ENCODE data around the gene ANKRD39.

The ANKRD39 gene

GRCh38 chr2:96815326-96816126 lies 42.3 kb downstream of the ANKRD39 start:
- Histone ChIP-seq H3K4me3 (ENCODE audit: low read length) (peak overlapping the region; percentile 91), H3K9me3 (replicated peaks; ENCODE audit: insufficient read depth, low read length) (no peaks in the 10 kb centered on the region), H3K27ac (ENCODE audit: low read length) (peak overlapping the region; percentile 56; the same call in 1 of the 2 replicates), H3K36me3 (replicated peaks; ENCODE audit: insufficient read depth, low read length) (no peaks in the 10 kb centered on the region), H3K9ac (ENCODE audit: low read length) (peak overlapping the region; percentile 75), H4K20me1 (ENCODE audit: insufficient read depth, low read length) (no peaks in the 10 kb centered on the region), H3K9me2 (replicated peaks; ENCODE audit: insufficient read depth, low read length) (no peaks in the 10 kb centered on the region), H2AFZ (ENCODE audit: low read length) (peak overlapping the region; percentile 98), H3K4me1 (ENCODE audit: low read length) (peaks cover 23% of the 10 kb centered on the region), H3K4me2 (ENCODE audit: low read depth, low read length) (peak overlapping the region; percentile 98), H3K27me3 (replicated peaks; ENCODE audit: insufficient read depth, low read length) (no peaks in the 10 kb centered on the region), H3K79me2 (ENCODE audit: low read length) (peaks cover 36% of the 10 kb centered on the region), H3F3A (ENCODE audit: insufficient read depth, low read length) (peaks cover 8% of the 10 kb centered on the region; the same call in 1 of the 2 replicates)
- DNase-seq: peak; percentile 55
- TF ChIP-seq EZH2 (optimal IDR thresholded peaks at IDR 0.05; ENCODE audit: low read depth, low read length): no peak
- no peak for TF ChIP-seq CTCF (IDR thresholded peaks at IDR 0.05; ENCODE audit: low read length)
- no peak for TF ChIP-seq EZH2phosphoT487 (IDR thresholded peaks at IDR 0.05; ENCODE audit: low read length)

- peaks cover 17% of the 10 kb centered on the region for H3K79me2 ChIP-seq (ENCODE audit: low read length)
- H3K4me1 ChIP-seq (ENCODE audit: low read length): peaks cover 16% of the 10 kb centered on the region
- H3K36me3 ChIP-seq (replicated peaks; ENCODE audit: insufficient read depth, low read length): no peaks in the 10 kb centered on the region
- H2AFZ ChIP-seq (ENCODE audit: low read length): no peak overlapping the region
- no peak for DNase-seq
- TF ChIP-seq CTCF (IDR thresholded peaks at IDR 0.05; ENCODE audit: low read length): no peak
- TF ChIP-seq EZH2 (optimal IDR thresholded peaks at IDR 0.05; ENCODE audit: low read depth, low read length): no peak
- no peak for TF ChIP-seq EZH2phosphoT487 (IDR thresholded peaks at IDR 0.05; ENCODE audit: low read length)
- H3K27me3 ChIP-seq (replicated peaks; ENCODE audit: insufficient read depth, low read length): no peaks in the 10 kb centered on the region
- no peaks in the 10 kb centered on the region for H3K9me2 ChIP-seq (replicated peaks; ENCODE audit: insufficient read depth, low read length)
- no peak overlapping the region for H3K4me3 ChIP-seq (ENCODE audit: low read length)
- no peaks in the 10 kb centered on the region for H4K20me1 ChIP-seq (ENCODE audit: insufficient read depth, low read length)
- no peak overlapping the region for H3K27ac ChIP-seq (ENCODE audit: low read length)
- H3K9me3 ChIP-seq (replicated peaks; ENCODE audit: insufficient read depth, low read length): no peaks in the 10 kb centered on the region
- H3F3A ChIP-seq (ENCODE audit: insufficient read depth, low read length): peaks cover 8% of the 10 kb centered on the region; the same call in 1 of the 2 replicates
- H3K9ac ChIP-seq (ENCODE audit: low read length): no peak overlapping the region
- H3K4me2 ChIP-seq (ENCODE audit: low read depth, low read length): no peak overlapping the region
These were observed 44.2 kb downstream of the ANKRD39 start for GRCh38 chr2:96813656-96814055.

DNA sequence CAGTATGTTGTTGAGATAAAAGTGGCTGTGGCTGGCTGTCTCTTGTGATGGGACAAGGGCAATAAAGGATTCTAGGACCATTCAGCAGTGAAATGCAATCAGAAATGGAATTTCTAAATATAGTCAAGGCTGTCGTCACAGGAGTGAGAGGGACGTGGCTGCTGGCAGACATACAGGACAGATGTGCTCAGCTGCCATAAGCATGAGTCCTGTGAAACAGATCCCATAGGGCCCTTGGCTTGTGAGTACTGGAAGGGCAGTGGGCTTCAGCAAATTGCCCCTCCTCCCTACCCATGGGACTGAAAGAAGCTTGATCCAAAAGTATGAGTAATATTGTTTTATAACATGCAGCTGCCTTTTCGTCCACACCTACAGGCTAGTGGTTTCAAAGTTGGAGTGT lies 45.9 kb downstream of the ANKRD39 start:
- no peak overlapping the region for H3K27ac ChIP-seq (ENCODE audit: low read length)
- TF ChIP-seq CTCF (IDR thresholded peaks at IDR 0.05; ENCODE audit: low read length) (no peak), EZH2phosphoT487 (IDR thresholded peaks at IDR 0.05; ENCODE audit: low read length) (no peak)
- H4K20me1 ChIP-seq (ENCODE audit: insufficient read depth, low read length): no peaks in the 10 kb centered on the region
- H3K9me2 ChIP-seq (replicated peaks; ENCODE audit: insufficient read depth, low read length): no peaks in the 10 kb centered on the region
- H3K79me2 ChIP-seq (ENCODE audit: low read length): no peaks in the 10 kb centered on the region
- H3K4me1 ChIP-seq (ENCODE audit: low read length): peaks cover 4% of the 10 kb centered on the region
- H3F3A ChIP-seq (ENCODE audit: insufficient read depth, low read length): peaks cover 8% of the 10 kb centered on the region; the same call in 1 of the 2 replicates
- DNase-seq: no peak
- H2AFZ ChIP-seq (ENCODE audit: low read length): no peak overlapping the region
- no peaks in the 10 kb centered on the region for H3K9me3 ChIP-seq (replicated peaks; ENCODE audit: insufficient read depth, low read length)
- H3K9ac ChIP-seq (ENCODE audit: low read length): no peak overlapping the region
- no peak overlapping the region for H3K4me2 ChIP-seq (ENCODE audit: low read depth, low read length)
- H3K4me3 ChIP-seq (ENCODE audit: low read length): no peak overlapping the region
- no peaks in the 10 kb centered on the region for H3K27me3 ChIP-seq (replicated peaks; ENCODE audit: insufficient read depth, low read length)
- no peaks in the 10 kb centered on the region for H3K36me3 ChIP-seq (replicated peaks; ENCODE audit: insufficient read depth, low read length)
